ENCODE measurements around the gene HDAC3.

- TF ChIP-seq ZNF239 (tag by site-specific recombination; IDR thresholded peaks at IDR 0.05), result no peak
- no peak for TF ChIP-seq ZNF785 (tag by site-specific recombination; IDR thresholded peaks at IDR 0.05)
- TF ChIP-seq GLI2 (tag by site-specific recombination; IDR thresholded peaks at IDR 0.05; ENCODE audit: borderline replicate concordance, low read depth), result no peak
- TF ChIP-seq ZNF558 (tag by site-specific recombination; IDR thresholded peaks at IDR 0.05), result no peak
- no peak for TF ChIP-seq CTCF (tag by site-specific recombination; IDR thresholded peaks at IDR 0.05)
- TF ChIP-seq ZNF274 (IDR thresholded peaks at IDR 0.05; ENCODE audit: low read length), result no peak
- TF ChIP-seq ZNF274 (tag by site-specific recombination; IDR thresholded peaks at IDR 0.05; ENCODE audit: borderline replicate concordance), result no peak
- no peak for TF ChIP-seq ZNF16 (tag by site-specific recombination; IDR thresholded peaks at IDR 0.05; ENCODE audit: low read depth)
- no peak for TF ChIP-seq ZNF654 (tag by site-specific recombination; IDR thresholded peaks at IDR 0.05; ENCODE audit: low read depth)
Observed at GRCh38 chr5:141672841-141673813, 36.5 kb upstream of the HDAC3 start.

Data from HEK293 (cell line).